WTC11 (cell line): Measurements from ENCODE around the gene DENND6A. TPM values are rescaled to one million over a fixed set of nuclear protein-coding genes. Genes with fewer than 3 reads are reported as not detected.

ENCODE experiments used
- AR ChIP-seq: fragments of 250-450 bp; sonication (Bioruptor Pico); IDR thresholded peaks from 2 replicates; pipeline ENCODE4 v1.9.0; 2021; ENCODE audit warnings: mild to moderate bottlenecking
- ARID4B ChIP-seq: sonication (generic); formaldehyde crosslinking; IDR thresholded peaks from 2 replicates; pipeline ENCODE4 v1.8.0; 2023; ENCODE audit warnings: missing genetic modification reagents, mild to moderate bottlenecking, borderline replicate concordance
- ATF1 ChIP-seq: sonication (generic); formaldehyde crosslinking; IDR thresholded peaks from 2 replicates; pipeline ENCODE4 v1.8.1; 2023; ENCODE audit warnings: mild to moderate bottlenecking, moderate library complexity, missing genetic modification reagents
- ATF2 ChIP-seq: sonication (generic); formaldehyde crosslinking; IDR thresholded peaks from 2 replicates; pipeline ENCODE4 v1.8.1; 2022; ENCODE audit warnings: low read depth, missing genetic modification reagents, borderline replicate concordance
- CTCF ChIP-seq: fragments of 200-600 bp; IDR thresholded peaks from 2 replicates; pipeline ENCODE4 v1.8.0; 2022; ENCODE audit warnings: antibody characterized with exemption
- ELF4 ChIP-seq: sonication (generic); formaldehyde crosslinking; IDR thresholded peaks from 2 replicates; pipeline ENCODE4 v1.8.1; 2022; ENCODE audit warnings: low read depth, mild to moderate bottlenecking, moderate library complexity, missing genetic modification reagents
- ESRRA ChIP-seq: sonication (generic); formaldehyde crosslinking; IDR thresholded peaks from 2 replicates; pipeline ENCODE4 v1.8.1; 2022; ENCODE audit warnings: mild to moderate bottlenecking, missing genetic modification reagents, borderline replicate concordance
- FOXP1 ChIP-seq: sonication (generic); formaldehyde crosslinking; IDR thresholded peaks from 2 replicates; pipeline ENCODE4 v1.8.0; 2022; ENCODE audit warnings: missing genetic modification reagents, mild to moderate bottlenecking, moderate library complexity, borderline replicate concordance
- GABPB1 ChIP-seq: sonication (generic); formaldehyde crosslinking; IDR thresholded peaks from 2 replicates; pipeline ENCODE4 v1.8.1; 2023; ENCODE audit warnings: mild to moderate bottlenecking, missing genetic modification reagents
- GRHL2 ChIP-seq: fragments of 250-450 bp; sonication (Bioruptor Pico); IDR thresholded peaks from 2 replicates; pipeline ENCODE4 v1.8.0; 2022; ENCODE audit warnings: mild to moderate bottlenecking, moderate library complexity; ENCODE audit not compliant: insufficient replicate concordance, severe bottlenecking
- GTF2I ChIP-seq: fragments of 250-450 bp; sonication (Bioruptor Pico); conservative IDR thresholded peaks from 2 replicates; pipeline ENCODE4 v1.4.0; 2021; ENCODE audit warnings: mild to moderate bottlenecking
- IRF2 ChIP-seq: sonication (generic); formaldehyde crosslinking; IDR thresholded peaks from 2 replicates; pipeline ENCODE4 v1.8.0; 2022; ENCODE audit warnings: low read depth, missing genetic modification reagents, borderline replicate concordance
- MYBL2 ChIP-seq: sonication (generic); formaldehyde crosslinking; IDR thresholded peaks from 2 replicates; pipeline ENCODE4 v1.8.1; 2023; ENCODE audit warnings: mild to moderate bottlenecking, moderate library complexity, missing genetic modification reagents
- NFYB ChIP-seq: sonication (generic); formaldehyde crosslinking; conservative IDR thresholded peaks from 2 replicates; pipeline ENCODE4 v1.8.0; 2022; ENCODE audit warnings: low read depth, missing genetic modification reagents
- RELA ChIP-seq: sonication (generic); formaldehyde crosslinking; IDR thresholded peaks from 2 replicates; pipeline ENCODE4 v1.8.1; 2022; ENCODE audit warnings: missing genetic modification reagents, mild to moderate bottlenecking, borderline replicate concordance
- RORB ChIP-seq: fragments of 250-450 bp; sonication (Bioruptor Pico); IDR thresholded peaks from 2 replicates; pipeline ENCODE4 v1.9.0; 2021; ENCODE audit warnings: mild to moderate bottlenecking
- ZBTB21 ChIP-seq: sonication (generic); formaldehyde crosslinking; IDR thresholded peaks from 2 replicates; pipeline ENCODE4 v1.8.1; 2023; ENCODE audit warnings: mild to moderate bottlenecking, missing genetic modification reagents, borderline replicate concordance
- ZBTB43 ChIP-seq: sonication (generic); formaldehyde crosslinking; IDR thresholded peaks from 2 replicates; pipeline ENCODE4 v1.8.1; 2023; ENCODE audit warnings: mild to moderate bottlenecking, missing genetic modification reagents
- ZNF396 ChIP-seq: fragments of 250-450 bp; sonication (Bioruptor Pico); IDR thresholded peaks from 2 replicates; pipeline ENCODE4 v1.8.0; 2021; ENCODE audit warnings: mild to moderate bottlenecking, moderate library complexity, borderline replicate concordance
- total RNA-seq: library from RNA; stranded (reverse); gene quantifications from 3 replicates; pipeline ENCODE4 v1.2.3, GENCODE V29; 2021
- TF ChIP-seq, protein P1 (sequence below): sonication (generic); formaldehyde crosslinking; IDR thresholded peaks from 2 replicates; pipeline ENCODE4 v1.8.1; 2023; ENCODE audit warnings: mild to moderate bottlenecking, missing genetic modification reagents, moderate library complexity
- TF ChIP-seq, protein P2 (sequence below): sonication (generic); formaldehyde crosslinking; IDR thresholded peaks from 2 replicates; pipeline ENCODE4 v1.8.0; 2022; ENCODE audit warnings: mild to moderate bottlenecking, missing genetic modification reagents
- TF ChIP-seq, protein P3 (sequence below): sonication (generic); formaldehyde crosslinking; IDR thresholded peaks from 2 replicates; pipeline ENCODE4 v1.8.1; 2022; ENCODE audit warnings: missing genetic modification reagents, borderline replicate concordance

Gene DENND6A
- total RNA-seq, 1 experiment from 2014 or later: 13.9 TPM

GRCh38 chr3:57692396-57693147, at the start of gene DENND6A (continued):
- TF ChIP-seq IRF2 (CRISPR knock-in tag) (no peak), ESRRA (CRISPR knock-in tag) (peak; percentile 81; the same call in 1 of the 2 replicates), MYBL2 (CRISPR knock-in tag) (0 out of 2 replicates have a peak, but pooled peaks have one; percentile 72), RELA (no peak; the same call in 1 of the 2 replicates), AR (CRISPR knock-in tag) (no peak), RORB (CRISPR knock-in tag) (no peak), FOXP1 (CRISPR knock-in tag) (peak; percentile 92), GABPB1 (CRISPR knock-in tag) (peak; percentile 56; the same call in 1 of the 2 replicates), ZBTB43 (CRISPR knock-in tag) (no peak), CTCF (no peak), GRHL2 (CRISPR knock-in tag) (no peak), NFYB (CRISPR knock-in tag) (no peak), ARID4B (CRISPR knock-in tag) (peak; percentile 75), ZNF396 (CRISPR knock-in tag) (no peak), GTF2I (no peak), ELF4 (CRISPR knock-in tag) (0 out of 2 replicates have a peak, but pooled peaks have one; percentile 81), ATF1 (peak; percentile 93; the same call in 1 of the 2 replicates), ZBTB21 (CRISPR knock-in tag) (peak; percentile 72), ATF2 (CRISPR knock-in tag) (no peak)
- TF ChIP-seq, protein P1, sequence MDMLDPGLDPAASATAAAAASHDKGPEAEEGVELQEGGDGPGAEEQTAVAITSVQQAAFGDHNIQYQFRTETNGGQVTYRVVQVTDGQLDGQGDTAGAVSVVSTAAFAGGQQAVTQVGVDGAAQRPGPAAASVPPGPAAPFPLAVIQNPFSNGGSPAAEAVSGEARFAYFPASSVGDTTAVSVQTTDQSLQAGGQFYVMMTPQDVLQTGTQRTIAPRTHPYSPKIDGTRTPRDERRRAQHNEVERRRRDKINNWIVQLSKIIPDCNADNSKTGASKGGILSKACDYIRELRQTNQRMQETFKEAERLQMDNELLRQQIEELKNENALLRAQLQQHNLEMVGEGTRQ (CRISPR knock-in tag): peak; percentile 98; the same call in 1 of the 2 replicates
- TF ChIP-seq, protein P2, sequence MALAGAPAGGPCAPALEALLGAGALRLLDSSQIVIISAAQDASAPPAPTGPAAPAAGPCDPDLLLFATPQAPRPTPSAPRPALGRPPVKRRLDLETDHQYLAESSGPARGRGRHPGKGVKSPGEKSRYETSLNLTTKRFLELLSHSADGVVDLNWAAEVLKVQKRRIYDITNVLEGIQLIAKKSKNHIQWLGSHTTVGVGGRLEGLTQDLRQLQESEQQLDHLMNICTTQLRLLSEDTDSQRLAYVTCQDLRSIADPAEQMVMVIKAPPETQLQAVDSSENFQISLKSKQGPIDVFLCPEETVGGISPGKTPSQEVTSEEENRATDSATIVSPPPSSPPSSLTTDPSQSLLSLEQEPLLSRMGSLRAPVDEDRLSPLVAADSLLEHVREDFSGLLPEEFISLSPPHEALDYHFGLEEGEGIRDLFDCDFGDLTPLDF (CRISPR knock-in tag): no peak
- TF ChIP-seq, protein P3, sequence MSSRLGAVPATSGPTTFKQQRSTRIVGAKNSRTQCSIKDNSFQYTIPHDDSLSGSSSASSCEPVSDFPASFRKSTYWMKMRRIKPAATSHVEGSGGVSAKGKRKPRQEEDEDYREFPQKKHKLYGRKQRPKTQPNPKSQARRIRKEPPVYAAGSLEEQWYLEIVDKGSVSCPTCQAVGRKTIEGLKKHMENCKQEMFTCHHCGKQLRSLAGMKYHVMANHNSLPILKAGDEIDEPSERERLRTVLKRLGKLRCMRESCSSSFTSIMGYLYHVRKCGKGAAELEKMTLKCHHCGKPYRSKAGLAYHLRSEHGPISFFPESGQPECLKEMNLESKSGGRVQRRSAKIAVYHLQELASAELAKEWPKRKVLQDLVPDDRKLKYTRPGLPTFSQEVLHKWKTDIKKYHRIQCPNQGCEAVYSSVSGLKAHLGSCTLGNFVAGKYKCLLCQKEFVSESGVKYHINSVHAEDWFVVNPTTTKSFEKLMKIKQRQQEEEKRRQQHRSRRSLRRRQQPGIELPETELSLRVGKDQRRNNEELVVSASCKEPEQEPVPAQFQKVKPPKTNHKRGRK: no peak
